ENCODE results near the gene DMRT2. TPM values are rescaled to one million over a fixed set of nuclear protein-coding genes. Genes with fewer than 3 reads are reported as not detected.
A peak's percentile ranks its signal among the peaks of the same experiment; 100 is the strongest.

The DMRT2 gene
- total and polyA plus RNA-seq, 5 donors from 2014 or later = not detected

GRCh38 chr9:1013021-1013420 is 37.1 kb upstream of the DMRT2 start:
- H3K4me3 ChIP-seq (ENCODE audit: low read depth, low read length) = no peak overlapping the region
- no peak overlapping the region for H3K4me3 Mint-ChIP-seq
- H3K36me3 Mint-ChIP-seq = no peaks in the 10 kb centered on the region
- no peaks in the 10 kb centered on the region for H3K36me3 ChIP-seq (ENCODE audit: control insufficient read depth, insufficient read depth, low read length)
- no peaks in the 10 kb centered on the region for H3K4me1 ChIP-seq (ENCODE audit: control insufficient read depth, insufficient read depth, low read length, poor library complexity, severe bottlenecking)
- no peak for ATAC-seq (ENCODE audit: low read depth in 2 of 2)
- peaks cover 0 to 1% (median 0%) of the 10 kb centered on the region in 7 donors for H3K9me3 Mint-ChIP-seq
- H3K27me3 Mint-ChIP-seq = peaks cover 30% of the 10 kb centered on the region
- no peak overlapping the region for H3K27ac Mint-ChIP-seq
- no peaks in the 10 kb centered on the region for H3K27me3 ChIP-seq (ENCODE audit: control insufficient read depth, insufficient read depth, low read length)
- H3K9me3 ChIP-seq (ENCODE audit: control insufficient read depth in 2 of 2, low read length in 2 of 2) = no peaks in the 10 kb centered on the region
- no peaks in the 10 kb centered on the region for H3K4me1 Mint-ChIP-seq
- DNase-seq = no peak
- no peak overlapping the region for H3K27ac ChIP-seq (ENCODE audit: insufficient read depth, low read length, poor library complexity, severe bottlenecking)

GRCh38 chr9:1014225-1014624 is 35.9 kb upstream of the DMRT2 start:
- H3K4me1 ChIP-seq (ENCODE audit: control insufficient read depth, insufficient read depth, low read length, poor library complexity, severe bottlenecking) = no peaks in the 10 kb centered on the region
- H3K36me3 ChIP-seq (ENCODE audit: control insufficient read depth, insufficient read depth, low read length) = no peaks in the 10 kb centered on the region
- Mint-ChIP-seq H3K27me3 (peaks cover 22% of the 10 kb centered on the region), H3K36me3 (no peaks in the 10 kb centered on the region), H3K9me3 (peaks cover 0 to 1% (median 0%) of the 10 kb centered on the region in 7 donors), H3K4me1 (peaks cover 0 to 2% (median 0%) of the 10 kb centered on the region in 4 donors), H3K4me3 (no peak overlapping the region), H3K27ac (no peak overlapping the region)
- ATAC-seq (ENCODE audit: low read depth in 2 of 2) (no peak), DNase-seq (no peak)
- no peaks in the 10 kb centered on the region for H3K27me3 ChIP-seq (ENCODE audit: control insufficient read depth, insufficient read depth, low read length)
- H3K27ac ChIP-seq (ENCODE audit: insufficient read depth, low read length, poor library complexity, severe bottlenecking) = no peak overlapping the region
- no peaks in the 10 kb centered on the region for H3K9me3 ChIP-seq (ENCODE audit: control insufficient read depth in 2 of 2, low read length in 2 of 2)
- H3K4me3 ChIP-seq (ENCODE audit: low read depth, low read length) = no peak overlapping the region

GRCh38 chr9:1014640-1015039 is 35.5 kb upstream of the DMRT2 start:
- ATAC-seq (ENCODE audit: low read depth in 2 of 2) (no peak), DNase-seq (no peak)
- no peaks in the 10 kb centered on the region for H3K4me1 ChIP-seq (ENCODE audit: control insufficient read depth, insufficient read depth, low read length, poor library complexity, severe bottlenecking)
- Mint-ChIP-seq H3K4me1 (peaks cover 0 to 2% (median 0%) of the 10 kb centered on the region in 4 donors), H3K27me3 (peaks cover 20% of the 10 kb centered on the region), H3K4me3 (no peak overlapping the region), H3K36me3 (no peaks in the 10 kb centered on the region), H3K9me3 (peaks cover 0 to 1% (median 0%) of the 10 kb centered on the region in 7 donors), H3K27ac (no peak overlapping the region)
- H3K27ac ChIP-seq (ENCODE audit: insufficient read depth, low read length, poor library complexity, severe bottlenecking) = no peak overlapping the region
- H3K4me3 ChIP-seq (ENCODE audit: low read depth, low read length) = no peak overlapping the region
- no peaks in the 10 kb centered on the region for H3K9me3 ChIP-seq (ENCODE audit: control insufficient read depth in 2 of 2, low read length in 2 of 2)
- H3K27me3 ChIP-seq (ENCODE audit: control insufficient read depth, insufficient read depth, low read length) = no peaks in the 10 kb centered on the region
- no peaks in the 10 kb centered on the region for H3K36me3 ChIP-seq (ENCODE audit: control insufficient read depth, insufficient read depth, low read length)

DNA sequence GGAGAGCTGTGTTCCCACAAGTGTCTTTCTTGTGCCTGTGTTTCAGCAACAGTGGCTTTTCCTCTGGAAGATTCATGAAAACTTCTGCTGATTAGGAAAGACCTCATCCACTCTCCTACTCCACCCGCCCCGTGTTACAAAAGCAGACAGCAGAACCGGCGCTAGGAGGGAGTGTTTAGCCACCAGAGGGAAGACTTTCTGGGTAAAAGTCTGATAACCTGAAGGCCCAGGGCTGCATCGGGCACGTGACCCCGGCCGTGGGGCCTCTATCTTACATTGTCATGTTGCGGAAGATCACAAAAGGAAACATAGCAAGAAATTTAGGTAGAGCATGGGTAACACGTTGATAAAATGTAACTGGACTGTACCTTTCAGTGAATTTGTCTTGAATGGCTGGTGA is 32.0 kb upstream of the DMRT2 start:
- no peak for ATAC-seq (ENCODE audit: low read depth in 2 of 2)
- peaks cover 4 to 10% of the 10 kb centered on the region in 2 experiments for H3K9me3 ChIP-seq (ENCODE audit: control insufficient read depth in 2 of 2, low read length in 2 of 2)

DNA sequence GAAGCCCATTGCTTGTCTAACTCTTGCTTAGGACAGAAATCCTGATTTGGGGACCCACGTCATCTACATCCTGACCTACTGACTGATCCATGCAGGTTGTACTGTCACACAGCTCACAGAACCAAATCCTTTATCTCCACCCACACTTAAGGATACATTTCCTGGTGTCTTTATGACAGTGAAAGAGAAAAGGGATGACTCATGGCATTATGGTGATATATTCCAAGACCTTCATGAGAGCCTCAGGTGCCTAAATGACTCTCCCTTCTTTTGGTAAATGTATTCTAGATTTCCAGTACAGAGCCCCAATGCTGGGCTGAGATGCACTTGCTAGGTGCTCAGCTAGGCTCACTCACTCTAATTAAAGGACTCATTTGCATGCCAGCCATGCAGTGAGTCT is 26.0 kb upstream of the DMRT2 start:
- Mint-ChIP-seq H3K36me3 (peaks cover 3% of the 10 kb centered on the region), H3K27me3 (peaks cover 6% of the 10 kb centered on the region)

More for the DNA sequence above, 32.0 kb upstream of the DMRT2 start:
- Mint-ChIP-seq H3K27me3 (peaks cover 15% of the 10 kb centered on the region), H3K4me3 (no peak overlapping the region), H3K36me3 (no peaks in the 10 kb centered on the region), H3K9me3 (peaks cover 0 to 2% (median 0%) of the 10 kb centered on the region in 7 donors), H3K27ac (no peak overlapping the region), H3K4me1 (peaks cover 0 to 2% (median 0%) of the 10 kb centered on the region in 4 donors)
- H3K27me3 ChIP-seq (ENCODE audit: control insufficient read depth, insufficient read depth, low read length) = no peaks in the 10 kb centered on the region
- no peak overlapping the region for H3K4me3 ChIP-seq (ENCODE audit: low read depth, low read length)
- no peak overlapping the region for H3K27ac ChIP-seq (ENCODE audit: insufficient read depth, low read length, poor library complexity, severe bottlenecking)
- H3K4me1 ChIP-seq (ENCODE audit: control insufficient read depth, insufficient read depth, low read length, poor library complexity, severe bottlenecking) = no peaks in the 10 kb centered on the region
- peak in 1 of 3 donors; percentile 34 for DNase-seq
- no peaks in the 10 kb centered on the region for H3K36me3 ChIP-seq (ENCODE audit: control insufficient read depth, insufficient read depth, low read length)

DNA sequence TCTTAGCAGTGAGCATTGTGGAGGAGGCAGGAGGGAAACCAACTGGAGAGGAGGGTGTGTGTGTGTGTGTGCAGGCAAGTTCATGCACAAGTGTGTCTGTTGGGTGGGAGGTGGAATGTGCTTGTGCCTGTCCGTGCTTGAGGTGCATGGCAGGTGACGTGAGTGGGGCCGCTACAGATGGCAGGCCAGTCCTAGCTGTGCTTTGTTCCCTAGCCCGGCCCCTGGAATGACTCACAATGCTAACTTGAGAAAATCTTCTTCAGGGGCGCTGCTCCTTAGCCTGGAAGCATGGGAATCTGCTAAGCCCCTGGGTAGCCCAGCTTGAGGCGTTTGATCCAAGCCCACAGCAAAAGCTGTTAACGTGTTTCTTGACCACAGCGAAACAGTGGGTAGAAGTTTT is 25.0 kb upstream of the DMRT2 start:
- H3K4me1 Mint-ChIP-seq = no peaks in the 10 kb centered on the region
- Histone ChIP-seq H3K27ac (ENCODE audit: insufficient read depth, low read length, poor library complexity, severe bottlenecking) (no peak overlapping the region), H3K9me3 (ENCODE audit: control insufficient read depth in 2 of 2, low read length in 2 of 2) (peaks cover 4 to 11% of the 10 kb centered on the region in 2 experiments), H3K27me3 (ENCODE audit: control insufficient read depth, insufficient read depth, low read length) (no peaks in the 10 kb centered on the region), H3K36me3 (ENCODE audit: control insufficient read depth, insufficient read depth, low read length) (no peaks in the 10 kb centered on the region), H3K4me1 (ENCODE audit: control insufficient read depth, insufficient read depth, low read length, poor library complexity, severe bottlenecking) (no peaks in the 10 kb centered on the region), H3K4me3 (ENCODE audit: low read depth, low read length) (no peak overlapping the region)
- DNase-seq (no peak), ATAC-seq (ENCODE audit: low read depth in 2 of 2) (no peak)
- H3K9me3 Mint-ChIP-seq = peaks cover 0 to 2% (median 0%) of the 10 kb centered on the region in 7 donors
- peaks cover 9% of the 10 kb centered on the region for H3K27me3 Mint-ChIP-seq
- H3K4me3 Mint-ChIP-seq = no peak overlapping the region
- H3K27ac Mint-ChIP-seq = no peak overlapping the region
- peaks cover 3% of the 10 kb centered on the region for H3K36me3 Mint-ChIP-seq

More for the DNA sequence above, 26.0 kb upstream of the DMRT2 start:
- no peak overlapping the region for H3K27ac Mint-ChIP-seq
- no peak overlapping the region for H3K27ac ChIP-seq (ENCODE audit: insufficient read depth, low read length, poor library complexity, severe bottlenecking)
- peaks cover 4 to 11% of the 10 kb centered on the region in 2 experiments for H3K9me3 ChIP-seq (ENCODE audit: control insufficient read depth in 2 of 2, low read length in 2 of 2)
- peaks cover 0 to 2% (median 0%) of the 10 kb centered on the region in 7 donors for H3K9me3 Mint-ChIP-seq
- no peak overlapping the region for H3K4me3 Mint-ChIP-seq
- no peak for DNase-seq
- no peak for ATAC-seq (ENCODE audit: low read depth in 2 of 2)
- no peaks in the 10 kb centered on the region for H3K4me1 Mint-ChIP-seq
- H3K36me3 ChIP-seq (ENCODE audit: control insufficient read depth, insufficient read depth, low read length) = no peaks in the 10 kb centered on the region
- no peaks in the 10 kb centered on the region for H3K4me1 ChIP-seq (ENCODE audit: control insufficient read depth, insufficient read depth, low read length, poor library complexity, severe bottlenecking)
- H3K27me3 ChIP-seq (ENCODE audit: control insufficient read depth, insufficient read depth, low read length) = no peaks in the 10 kb centered on the region
- no peak overlapping the region for H3K4me3 ChIP-seq (ENCODE audit: low read depth, low read length)

- Histone ChIP-seq H3K4me3 (ENCODE audit: low read depth, low read length) (no peak overlapping the region), H3K27ac (ENCODE audit: insufficient read depth, low read length, poor library complexity, severe bottlenecking) (no peak overlapping the region), H3K4me1 (ENCODE audit: control insufficient read depth, insufficient read depth, low read length, poor library complexity, severe bottlenecking) (no peaks in the 10 kb centered on the region), H3K9me3 (ENCODE audit: control insufficient read depth in 2 of 2, low read length in 2 of 2) (peaks cover 4 to 11% of the 10 kb centered on the region in 2 experiments), H3K27me3 (ENCODE audit: control insufficient read depth, insufficient read depth, low read length) (no peaks in the 10 kb centered on the region), H3K36me3 (ENCODE audit: control insufficient read depth, insufficient read depth, low read length) (no peaks in the 10 kb centered on the region)
- Mint-ChIP-seq H3K36me3 (peaks cover 3% of the 10 kb centered on the region), H3K27me3 (peaks cover 9% of the 10 kb centered on the region), H3K27ac (no peak overlapping the region), H3K4me1 (no peaks in the 10 kb centered on the region), H3K4me3 (no peak overlapping the region), H3K9me3 (peaks cover 0 to 2% (median 0%) of the 10 kb centered on the region in 7 donors)
- no peak for DNase-seq
- no peak for ATAC-seq (ENCODE audit: low read depth in 2 of 2)
Measured at GRCh38 chr9:1026219-1026618, 23.9 kb upstream of the DMRT2 start.

DNA sequence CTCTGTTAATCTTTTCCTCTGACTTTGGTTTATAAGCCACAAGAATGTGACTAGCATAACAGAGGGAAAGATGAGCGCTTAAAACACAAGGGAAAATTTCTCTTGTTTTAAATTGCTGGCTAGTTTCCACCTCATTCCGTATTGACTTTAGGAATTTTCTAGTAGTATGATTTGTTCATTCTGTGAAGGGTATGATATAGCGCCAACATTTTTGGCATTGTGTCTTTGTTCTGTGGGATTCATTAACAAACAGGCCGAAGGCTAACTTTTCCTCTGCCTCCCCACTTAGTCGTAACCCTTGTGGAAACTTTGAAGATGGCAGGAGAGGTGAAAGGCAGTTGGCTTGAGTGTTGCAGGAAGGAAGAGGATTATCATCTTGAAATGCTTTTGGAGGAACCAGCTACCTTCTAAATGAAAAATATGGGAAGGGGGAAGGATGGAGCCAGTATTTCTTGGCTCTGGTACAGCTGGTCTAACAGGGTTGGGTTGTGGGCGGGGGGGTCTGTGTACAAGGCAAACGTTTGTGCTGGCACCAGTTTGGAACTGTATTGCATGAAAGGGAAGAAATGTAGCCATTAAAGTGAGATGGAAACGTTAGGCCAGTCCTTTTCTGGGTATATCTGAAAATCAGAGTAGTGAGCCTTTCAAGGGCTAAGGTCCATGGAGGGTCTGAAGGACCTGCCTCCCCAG is 21.5 kb upstream of the DMRT2 start:
- H3K9me3 ChIP-seq (ENCODE audit: control insufficient read depth in 2 of 2, low read length in 2 of 2) = no peaks in the 10 kb centered on the region
- ATAC-seq (ENCODE audit: low read depth in 2 of 2) (no peak), DNase-seq (no peak)
- no peaks in the 10 kb centered on the region for H3K4me1 Mint-ChIP-seq
- H3K27ac ChIP-seq (ENCODE audit: insufficient read depth, low read length, poor library complexity, severe bottlenecking) = no peak overlapping the region
- H3K36me3 ChIP-seq (ENCODE audit: control insufficient read depth, insufficient read depth, low read length) = no peaks in the 10 kb centered on the region
- no peak overlapping the region for H3K4me3 ChIP-seq (ENCODE audit: low read depth, low read length)
- H3K27me3 ChIP-seq (ENCODE audit: control insufficient read depth, insufficient read depth, low read length) = peaks cover 1% of the 10 kb centered on the region
- no peaks in the 10 kb centered on the region for H3K4me1 ChIP-seq (ENCODE audit: control insufficient read depth, insufficient read depth, low read length, poor library complexity, severe bottlenecking)
- H3K27me3 Mint-ChIP-seq = peaks cover 23% of the 10 kb centered on the region
- peaks cover 3% of the 10 kb centered on the region for H3K36me3 Mint-ChIP-seq
- H3K9me3 Mint-ChIP-seq = peaks cover 0 to 2% (median 0%) of the 10 kb centered on the region in 7 donors
- no peak overlapping the region for H3K4me3 Mint-ChIP-seq
- no peak overlapping the region for H3K27ac Mint-ChIP-seq

Measured in CD4-positive, CD25-positive, alpha-beta regulatory T cell (primary cell).